Erythroblast (primary cell): Measurements from ENCODE around the gene DHDH.

Source experiments
- DNase-seq, 2 experiments: peaks; one replicate each; lab custom pipeline; 2025; lab: John Stamatoyannopoulos, UW
- GATA1 ChIP-seq: IDR thresholded peaks from 2 replicates; pipeline ENCODE4 v1.6.1; 2011; ENCODE audit warnings: low read depth, mild to moderate bottlenecking, control low read depth, low read length, moderate library complexity
- POLR2A ChIP-seq: IDR thresholded peaks from 2 replicates; pipeline ENCODE4 v1.6.1; 2011; ENCODE audit warnings: mild to moderate bottlenecking, low read length

DHDH gene

DNA sequence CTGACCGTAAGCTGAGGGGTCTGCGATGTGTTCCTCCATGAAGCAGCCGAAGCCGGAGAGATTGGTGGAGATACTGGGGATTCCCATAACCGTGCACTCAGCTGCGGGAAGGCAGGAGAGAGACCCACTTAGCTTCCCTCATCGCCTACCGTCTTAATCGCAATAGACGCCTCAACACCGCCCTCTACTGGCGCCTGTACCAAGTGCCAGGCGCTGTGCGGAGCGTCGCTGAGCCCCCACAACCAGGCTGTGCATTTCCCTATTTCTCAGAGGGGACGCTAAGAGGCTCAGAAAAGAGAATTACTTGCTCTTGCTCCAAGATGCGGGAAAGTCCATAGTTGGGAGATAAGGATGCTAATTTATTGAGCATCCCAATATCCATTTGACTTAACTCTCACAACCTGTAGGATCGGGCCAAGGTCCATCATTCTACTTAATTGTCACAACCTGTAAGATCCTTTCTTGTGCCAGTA, 37.5 kb downstream of the DHDH start:
- no peak for TF ChIP-seq POLR2A
- TF ChIP-seq GATA1, result no peak

DNA sequence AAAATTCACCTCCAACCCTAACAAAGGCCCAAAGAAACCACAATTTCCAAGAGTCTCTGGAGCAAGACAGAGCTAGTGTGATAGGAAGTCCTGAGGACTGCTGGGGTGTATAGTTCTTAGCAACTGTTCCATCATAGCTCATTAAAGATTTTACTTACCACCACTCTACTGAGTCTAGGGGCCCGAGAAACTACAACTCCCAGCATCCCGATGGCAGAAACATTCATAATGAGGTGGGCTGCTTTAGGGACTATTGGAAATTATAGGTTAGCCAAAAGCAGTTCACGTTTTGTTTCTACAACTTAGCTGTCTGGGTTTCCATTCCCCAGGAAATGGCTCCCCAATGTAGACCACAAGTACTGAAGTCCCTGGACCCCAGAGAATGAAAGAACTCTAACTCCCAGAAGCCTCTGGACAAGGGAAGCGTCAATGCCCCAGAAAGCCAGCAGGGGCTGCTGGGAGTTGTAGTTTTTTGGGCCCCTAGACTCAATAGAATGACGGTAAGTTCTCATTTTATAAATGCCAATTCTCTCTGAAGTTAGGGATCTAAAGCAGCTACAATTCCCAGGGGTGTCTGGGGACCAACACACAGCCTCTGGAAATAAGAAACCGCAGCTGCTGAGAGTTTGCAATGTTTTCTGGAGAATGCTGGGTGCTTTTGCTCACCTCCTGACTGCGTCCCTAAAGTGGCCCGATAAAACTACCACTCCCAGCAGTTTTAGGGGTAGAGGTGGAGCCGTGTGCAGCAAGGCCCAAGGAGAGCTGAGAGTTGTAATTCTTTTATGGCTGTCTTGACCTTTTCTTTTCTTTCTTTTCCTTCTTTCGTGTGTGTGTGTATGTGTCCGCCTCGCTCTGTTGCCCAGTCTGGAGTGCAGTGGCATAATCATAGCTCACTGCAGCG, 42.7 kb downstream of the DHDH start:
- no peak for TF ChIP-seq POLR2A
- TF ChIP-seq GATA1, result no peak
- peak in 1 of 2 experiments; percentile 65 for DNase-seq

More for the DNA sequence above, 37.5 kb downstream of the DHDH start:
- peak; percentile 85 to 93 for DNase-seq

DNA sequence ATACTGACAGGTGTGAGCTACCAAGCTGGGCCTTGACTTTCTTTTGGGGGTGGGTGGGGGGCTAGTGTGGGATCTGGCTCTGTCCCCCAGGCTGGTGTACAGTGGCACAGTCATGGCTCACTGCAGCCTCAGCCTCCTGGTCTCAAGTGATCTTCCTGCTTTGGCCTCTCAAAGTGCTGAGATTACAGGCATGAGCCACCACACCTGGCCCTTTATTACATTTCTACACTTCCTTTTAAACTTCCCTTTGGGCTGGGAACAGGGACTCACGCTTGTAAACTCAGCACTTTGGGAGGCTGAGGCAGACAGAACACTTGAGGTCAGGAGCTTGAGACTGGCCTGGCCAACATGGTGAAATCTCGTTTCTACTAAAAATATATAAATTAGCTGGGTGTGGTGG, 43.6 kb downstream of the DHDH start:
- TF ChIP-seq POLR2A, result no peak
- no peak for TF ChIP-seq GATA1
- no peak for DNase-seq

DNA sequence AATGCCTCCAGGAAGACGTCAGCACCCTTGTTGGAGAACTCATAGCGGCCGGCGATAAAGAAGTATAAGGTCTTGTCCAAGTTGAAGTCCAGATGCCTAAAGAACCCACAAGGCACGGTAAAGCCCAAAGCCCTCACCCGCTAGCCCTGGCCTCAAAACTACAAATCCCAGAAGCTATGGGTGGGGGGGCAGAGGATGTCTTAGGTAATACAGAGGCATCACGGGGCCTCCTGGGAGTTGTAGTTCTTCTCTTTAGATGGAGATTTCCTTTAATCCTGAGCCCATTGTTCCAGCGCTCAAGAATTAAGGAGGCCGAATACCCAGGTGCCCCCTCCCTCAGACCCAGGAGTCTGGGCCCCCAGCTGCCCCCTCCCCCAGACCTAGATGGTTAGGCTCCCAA, 48.8 kb downstream of the DHDH start:
- no peak for TF ChIP-seq POLR2A
- TF ChIP-seq GATA1, result no peak
- no peak for DNase-seq

DNA sequence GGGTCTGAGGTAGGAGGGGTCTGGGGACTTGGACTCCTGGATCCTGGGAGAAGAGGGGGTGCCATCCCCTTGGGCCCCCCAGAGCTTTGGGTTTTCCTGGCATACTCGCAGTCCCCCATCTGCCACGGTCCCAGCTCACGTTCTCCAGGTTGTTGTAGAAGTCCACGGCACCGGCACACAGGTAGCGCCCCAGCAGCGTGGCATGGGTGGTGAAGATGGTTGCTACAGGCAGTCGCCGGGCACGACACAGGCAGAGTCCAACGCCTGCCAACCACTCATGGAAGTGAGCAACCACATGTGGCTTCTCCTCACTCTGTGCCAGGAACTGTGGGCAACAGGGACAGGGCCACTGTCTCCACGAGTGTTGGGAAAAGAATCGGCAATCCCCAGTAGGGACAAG, 52.2 kb downstream of the DHDH start:
- no peak for TF ChIP-seq GATA1
- TF ChIP-seq POLR2A, result no peak
- no peak for DNase-seq

DNA sequence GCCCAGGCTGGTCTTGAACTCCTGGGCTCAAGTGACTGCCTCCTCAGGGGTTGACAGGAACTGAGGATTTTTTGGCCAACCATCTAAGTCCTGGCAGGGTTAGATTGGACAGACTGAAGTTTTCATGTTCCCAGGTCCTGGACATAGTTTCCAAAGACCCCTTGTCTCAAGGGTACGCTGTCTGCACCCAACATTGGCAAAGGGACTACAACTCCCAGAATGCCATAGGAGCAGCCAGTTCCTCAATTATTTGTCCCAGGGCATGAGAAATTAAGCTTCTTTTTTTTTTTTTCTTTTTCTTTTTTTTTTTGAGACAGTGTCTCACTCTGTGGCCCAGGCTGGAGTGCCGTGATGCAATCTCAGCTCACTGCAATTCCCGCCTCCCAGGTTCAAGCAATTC, 52.7 kb downstream of the DHDH start:
- TF ChIP-seq POLR2A (no peak), GATA1 (no peak)
- DNase-seq, result no peak

DNA sequence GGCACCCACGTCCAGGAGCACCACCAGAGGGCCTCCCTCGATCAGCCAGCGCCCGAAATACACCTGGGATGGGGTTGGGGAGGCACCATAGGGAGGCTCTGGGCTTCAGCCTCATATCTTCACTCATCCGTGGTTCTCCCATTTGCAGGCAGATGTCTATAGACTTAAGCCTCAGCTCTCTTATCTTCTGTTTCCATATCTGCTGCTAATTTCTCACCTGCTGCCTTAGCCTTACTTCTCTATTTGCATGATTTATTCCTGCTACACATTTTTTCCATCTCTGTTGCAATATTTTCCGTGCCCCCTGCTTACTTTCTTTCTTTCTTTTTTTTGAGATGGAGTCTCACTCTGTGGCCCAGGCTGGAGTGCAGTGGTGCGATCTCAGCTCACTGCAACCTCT, 53.8 kb downstream of the DHDH start:
- no peak for DNase-seq
- no peak for TF ChIP-seq POLR2A
- TF ChIP-seq GATA1, result no peak

DNA sequence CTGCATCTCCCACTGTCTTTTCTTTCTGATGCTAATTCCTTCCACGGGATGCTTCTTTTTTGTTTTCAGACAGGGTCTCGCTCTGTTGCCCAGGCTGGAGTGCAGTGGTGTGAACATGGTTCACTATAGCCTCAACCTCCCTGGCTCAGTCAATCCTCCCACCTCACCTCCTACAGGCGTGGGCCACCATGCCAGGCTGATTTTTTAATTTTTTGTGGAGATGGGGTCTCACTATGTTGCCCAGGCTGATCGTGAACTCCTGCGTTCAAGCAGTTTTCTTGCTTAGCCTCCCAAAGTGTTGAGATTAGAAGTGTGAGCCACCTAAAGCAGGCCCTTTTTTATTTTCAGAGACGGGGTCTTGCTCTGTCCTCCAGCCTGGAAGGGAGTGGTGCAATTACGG, 54.8 kb downstream of the DHDH start:
- no peak for DNase-seq
- no peak for TF ChIP-seq POLR2A
- no peak for TF ChIP-seq GATA1

DNA sequence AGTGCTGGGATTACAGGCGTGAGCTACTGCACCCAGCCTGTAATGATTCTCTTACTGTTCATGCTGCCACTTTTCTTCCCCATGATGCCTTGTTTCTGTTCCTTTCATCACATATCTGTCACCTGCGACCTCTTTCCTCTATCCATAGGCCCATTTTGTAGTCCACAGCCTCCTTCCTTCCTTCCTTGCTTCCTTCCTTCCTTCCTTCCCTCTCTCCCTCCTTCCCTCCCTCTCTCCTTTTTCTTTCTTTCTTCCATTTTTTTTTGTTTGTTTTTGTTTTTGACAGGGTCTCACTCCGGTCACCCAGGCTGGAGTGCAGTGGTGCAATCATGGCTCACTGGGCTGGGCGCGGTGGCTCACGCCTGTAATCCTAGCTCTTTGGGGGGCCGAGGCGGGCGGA, 55.4 kb downstream of the DHDH start:
- no peak for DNase-seq
- no peak for TF ChIP-seq POLR2A
- TF ChIP-seq GATA1, result no peak

DNA sequence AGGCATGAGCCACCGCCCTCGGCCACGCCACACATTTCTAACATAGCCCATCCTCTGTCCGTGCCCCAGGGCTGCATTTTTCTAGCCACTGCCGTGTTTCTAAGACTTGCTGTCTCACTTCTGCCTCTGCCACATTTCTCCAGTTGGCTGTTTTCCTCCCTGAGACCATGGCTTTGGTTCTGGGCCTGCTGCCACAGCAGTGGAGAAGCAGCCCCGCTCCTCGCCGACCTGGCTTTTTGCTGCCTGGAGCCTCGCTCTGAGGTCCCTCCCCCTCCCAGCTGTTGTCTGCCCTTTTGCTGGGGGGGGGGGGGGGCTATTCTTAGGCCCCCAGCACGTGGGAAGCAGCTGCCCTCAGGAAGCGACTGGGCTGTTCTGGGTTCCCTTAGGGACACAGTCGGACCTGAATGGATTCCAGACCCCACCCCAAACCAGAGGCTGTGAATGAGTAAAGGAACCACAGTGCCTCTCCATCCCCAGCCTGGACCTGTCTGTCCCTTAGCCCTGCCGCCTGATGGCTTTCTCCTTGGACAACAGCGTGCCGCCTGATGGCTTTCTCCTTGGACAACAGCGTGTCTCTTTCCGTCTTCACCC, 56.3 kb downstream of the DHDH start:
- no peak for TF ChIP-seq POLR2A

DNA sequence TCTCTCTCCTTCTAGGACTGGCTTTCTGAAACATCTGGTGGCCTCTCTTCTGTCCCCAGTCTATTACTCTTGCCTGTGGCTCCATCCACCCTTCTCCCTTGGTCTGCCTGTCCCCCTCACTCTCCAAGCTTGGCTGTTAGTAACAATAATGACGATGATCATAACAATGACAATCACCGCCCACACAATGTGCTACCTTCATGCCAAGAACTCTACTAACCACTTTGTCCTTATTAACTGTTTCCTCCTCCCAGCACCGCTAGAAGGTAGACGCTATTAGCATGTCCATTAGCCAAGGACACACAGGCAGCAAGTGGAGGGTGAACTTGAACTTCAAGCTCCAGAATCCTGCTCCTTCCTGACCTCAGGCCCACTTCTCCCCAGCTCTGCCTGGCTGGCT, 56.9 kb downstream of the DHDH start:
- TF ChIP-seq POLR2A, result no peak
- TF ChIP-seq GATA1, result no peak
- DNase-seq, result no peak

More for the DNA sequence above, 56.3 kb downstream of the DHDH start:
- DNase-seq, result no peak

DNA sequence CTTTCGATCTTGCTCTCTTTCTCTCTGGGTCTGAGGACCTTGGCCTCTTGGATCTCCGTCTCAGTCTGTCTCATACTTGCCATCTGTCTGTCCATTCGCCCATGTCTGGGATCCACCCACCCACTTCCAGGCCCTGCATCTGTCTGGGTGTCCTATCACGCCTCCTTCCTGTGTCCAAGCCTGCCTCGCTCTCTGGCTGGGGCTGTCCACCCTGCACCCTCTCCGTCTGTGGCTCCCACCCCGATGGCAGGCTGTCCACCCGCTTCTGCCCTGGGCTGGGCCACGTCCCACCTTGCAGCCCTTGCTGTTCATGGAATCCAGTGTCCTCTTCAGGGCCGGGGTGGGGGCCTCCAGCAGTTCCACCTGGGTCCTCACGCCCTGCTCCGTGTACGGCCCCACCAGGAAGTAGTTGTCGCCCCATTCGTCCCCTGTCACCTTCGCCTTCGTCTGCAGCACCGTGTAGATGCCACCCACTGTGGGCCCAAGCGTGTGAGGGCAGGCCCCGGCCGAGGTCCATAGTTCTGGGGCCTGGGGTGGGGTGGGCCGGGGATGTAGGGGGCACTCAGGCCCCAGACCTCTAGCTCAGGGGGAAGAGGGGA, 57.6 kb downstream of the DHDH start:
- DNase-seq, result no peak
- TF ChIP-seq POLR2A (no peak), GATA1 (no peak)

DNA sequence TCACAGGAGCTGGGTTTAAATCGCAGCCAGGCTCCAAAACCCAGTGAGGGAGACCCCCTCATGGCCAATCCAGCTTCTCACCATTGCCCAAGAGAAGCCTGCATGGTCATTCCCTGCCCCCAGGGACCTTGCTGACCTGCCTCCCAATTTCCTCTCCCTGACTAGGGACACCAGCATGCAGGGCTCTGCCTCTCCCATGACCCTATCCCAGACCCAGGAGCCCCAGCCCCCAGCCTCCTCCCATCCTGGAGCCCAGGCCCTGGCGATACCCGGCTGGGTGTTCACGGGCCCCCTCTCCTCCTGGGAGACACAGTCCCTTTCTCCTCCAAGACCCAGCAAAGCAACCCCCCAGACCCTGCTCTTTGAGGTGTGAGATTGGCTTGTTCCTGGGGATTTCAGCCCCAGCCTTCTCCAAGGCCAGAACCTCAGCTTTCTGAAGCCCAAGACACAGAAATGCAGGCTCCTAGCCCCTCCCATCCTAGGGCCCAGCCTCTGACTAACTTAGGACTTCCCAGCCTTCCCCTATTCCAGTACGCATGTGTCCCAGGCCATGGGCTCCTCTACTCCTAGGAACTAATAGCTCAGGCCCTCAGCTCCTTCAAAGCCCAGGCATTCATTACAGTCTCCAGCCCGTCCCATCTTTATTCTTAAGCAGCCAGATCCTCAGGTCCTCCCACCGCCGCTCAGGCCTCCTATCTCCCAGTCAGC, 58.5 kb downstream of the DHDH start:
- no peak for DNase-seq
- no peak for TF ChIP-seq GATA1
- no peak for TF ChIP-seq POLR2A
